H1 (cell line): ENCODE measurements around the gene MSS51. TPM values are rescaled to one million over a fixed set of nuclear protein-coding genes. Genes with fewer than 3 reads are reported as not detected.

ENCODE experiments used
- JUN ChIP-seq: IDR thresholded peaks from 2 replicates; pipeline ENCODE4 v1.6.1; 2011; ENCODE audit warnings: low read depth, mild to moderate bottlenecking, improper control_type of control experiment, low read length
- RAD21 ChIP-seq, 2 experiments: IDR thresholded peaks in 1 of 2; conservative IDR thresholded peaks in 1 of 2; 2 replicates each; pipeline ENCODE4 v1.6.1; 2011; ENCODE audit warnings: low read depth in 2 of 2, low read length in 2 of 2, improper control_type of control experiment in 1 of 2, inconsistent platforms in 1 of 2, mild to moderate bottlenecking in 1 of 2, moderate library complexity in 1 of 2
- TBP ChIP-seq: IDR thresholded peaks from 2 replicates; pipeline ENCODE4 v1.6.1; 2011; ENCODE audit warnings: low read depth, low read length, improper control_type of control experiment
- polyA plus RNA-seq, 7 experiments: library from polyadenylated mRNA; depleted of rRNA in 3 of 7; stranded (reverse) in 5 of 7; unstranded in 2 of 7; fragments of >200 nt in 5 of 7; fragments of 200-250 nt in 2 of 7; gene quantifications; 1 replicate in 5 of 7; 2 replicates in 1 of 7; 4 replicates in 1 of 7; pipeline versions ENCODE4 v1.2.1 to v1.2.3, GENCODE V29; 2011 to 2013; ENCODE audit warnings: missing spikeins in 2 of 7, mixed read lengths in 2 of 7
- total RNA-seq: library from RNA; stranded (reverse); fragmentation: NEBNext Ultra II Directional; extraction: Animal tissue kit (Norgen Biotek cat#: 25700); gene quantifications from 2 replicates; pipeline ENCODE4 v1.2.1, GENCODE V29; 2021

The MSS51 gene
- total and polyA plus RNA-seq, 2 of the 8 experiments (the other 6 are each of a cell fraction or from before 2014, with no cell fraction given) = 1.5 to 1.7 TPM

GRCh38 chr10:73404690-73405089, 28.7 kb downstream of the MSS51 start (continued):
- TF ChIP-seq TBP = no peak
- TF ChIP-seq JUN = no peak
- TF ChIP-seq RAD21 (IDR thresholded peaks at IDR 0.05 in 1 of 2, conservative IDR thresholded peaks at IDR 0.05 in 1 of 2; ENCODE audit: low read depth in 2 of 2, low read length in 2 of 2) = no peak
